Ishikawa (cell line): Measurements from ENCODE around the gene RPE65.

Experiments used
- CEBPB ChIP-seq: IDR thresholded peaks from 2 replicates; pipeline ENCODE4 v1.6.1; 2012
- CREB1 ChIP-seq: IDR thresholded peaks from 2 replicates; pipeline ENCODE4 v1.6.1; 2012; ENCODE audit warnings: low read depth
- EGR1 ChIP-seq: IDR thresholded peaks from 2 replicates; pipeline ENCODE4 v1.6.1; 2012
- EP300 ChIP-seq: IDR thresholded peaks from 2 replicates; pipeline ENCODE4 v1.6.1; 2012; ENCODE audit warnings: borderline replicate concordance
- FOXM1 ChIP-seq: IDR thresholded peaks from 2 replicates; pipeline ENCODE4 v1.6.1; 2012; ENCODE audit warnings: low read depth, borderline replicate concordance
- NFIC ChIP-seq: IDR thresholded peaks from 2 replicates; pipeline ENCODE4 v1.6.1; 2012
- RAD21 ChIP-seq: IDR thresholded peaks from 2 replicates; pipeline ENCODE4 v1.6.1; 2012; ENCODE audit warnings: low read depth
- TAF1 ChIP-seq: IDR thresholded peaks from 2 replicates; pipeline ENCODE4 v1.6.1; 2012; ENCODE audit warnings: low read depth, mild to moderate bottlenecking
- TCF12 ChIP-seq: IDR thresholded peaks from 2 replicates; pipeline ENCODE4 v1.6.1; 2012; ENCODE audit warnings: low read depth
- YY1 ChIP-seq: IDR thresholded peaks from 2 replicates; pipeline ENCODE4 v1.6.1; 2012; ENCODE audit warnings: low read depth
- ZBTB7A ChIP-seq: IDR thresholded peaks from 2 replicates; pipeline ENCODE4 v1.6.1; 2012; ENCODE audit warnings: low read depth
- TF ChIP-seq, protein P1 (sequence below): IDR thresholded peaks from 2 replicates; pipeline ENCODE4 v1.6.1; 2012; ENCODE audit warnings: low read depth, mild to moderate bottlenecking
- TF ChIP-seq, protein P2 (sequence below): IDR thresholded peaks from 2 replicates; pipeline ENCODE4 v1.6.1; 2012

DNA sequence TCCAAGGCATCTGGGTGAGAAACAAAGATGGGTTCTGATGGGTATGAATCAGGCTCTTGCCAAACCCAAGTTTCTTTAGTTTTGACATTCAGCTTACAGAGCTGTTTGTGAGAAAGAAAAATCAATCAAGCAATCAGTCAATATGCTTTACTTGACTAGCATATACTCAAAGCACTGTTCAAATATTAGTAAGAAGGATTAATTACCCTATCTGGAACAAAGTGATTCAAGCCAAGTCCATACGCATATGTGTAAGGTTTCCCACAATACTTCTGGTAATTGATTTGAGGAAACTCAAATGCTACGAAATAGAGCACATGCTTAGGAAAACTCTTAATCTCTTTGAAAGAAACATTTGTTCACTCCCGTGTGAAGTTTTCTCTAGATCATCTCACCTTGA is 18.7 kb downstream of the RPE65 start:
- TF ChIP-seq EP300 (no peak), RAD21 (no peak), ZBTB7A (no peak), EGR1 (no peak), CREB1 (no peak), FOXM1 (no peak), TAF1 (no peak), YY1 (no peak), TCF12 (no peak), CEBPB (no peak), NFIC (no peak)
- TF ChIP-seq, protein P1, sequence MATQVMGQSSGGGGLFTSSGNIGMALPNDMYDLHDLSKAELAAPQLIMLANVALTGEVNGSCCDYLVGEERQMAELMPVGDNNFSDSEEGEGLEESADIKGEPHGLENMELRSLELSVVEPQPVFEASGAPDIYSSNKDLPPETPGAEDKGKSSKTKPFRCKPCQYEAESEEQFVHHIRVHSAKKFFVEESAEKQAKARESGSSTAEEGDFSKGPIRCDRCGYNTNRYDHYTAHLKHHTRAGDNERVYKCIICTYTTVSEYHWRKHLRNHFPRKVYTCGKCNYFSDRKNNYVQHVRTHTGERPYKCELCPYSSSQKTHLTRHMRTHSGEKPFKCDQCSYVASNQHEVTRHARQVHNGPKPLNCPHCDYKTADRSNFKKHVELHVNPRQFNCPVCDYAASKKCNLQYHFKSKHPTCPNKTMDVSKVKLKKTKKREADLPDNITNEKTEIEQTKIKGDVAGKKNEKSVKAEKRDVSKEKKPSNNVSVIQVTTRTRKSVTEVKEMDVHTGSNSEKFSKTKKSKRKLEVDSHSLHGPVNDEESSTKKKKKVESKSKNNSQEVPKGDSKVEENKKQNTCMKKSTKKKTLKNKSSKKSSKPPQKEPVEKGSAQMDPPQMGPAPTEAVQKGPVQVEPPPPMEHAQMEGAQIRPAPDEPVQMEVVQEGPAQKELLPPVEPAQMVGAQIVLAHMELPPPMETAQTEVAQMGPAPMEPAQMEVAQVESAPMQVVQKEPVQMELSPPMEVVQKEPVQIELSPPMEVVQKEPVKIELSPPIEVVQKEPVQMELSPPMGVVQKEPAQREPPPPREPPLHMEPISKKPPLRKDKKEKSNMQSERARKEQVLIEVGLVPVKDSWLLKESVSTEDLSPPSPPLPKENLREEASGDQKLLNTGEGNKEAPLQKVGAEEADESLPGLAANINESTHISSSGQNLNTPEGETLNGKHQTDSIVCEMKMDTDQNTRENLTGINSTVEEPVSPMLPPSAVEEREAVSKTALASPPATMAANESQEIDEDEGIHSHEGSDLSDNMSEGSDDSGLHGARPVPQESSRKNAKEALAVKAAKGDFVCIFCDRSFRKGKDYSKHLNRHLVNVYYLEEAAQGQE = no peak
- TF ChIP-seq, protein P2, sequence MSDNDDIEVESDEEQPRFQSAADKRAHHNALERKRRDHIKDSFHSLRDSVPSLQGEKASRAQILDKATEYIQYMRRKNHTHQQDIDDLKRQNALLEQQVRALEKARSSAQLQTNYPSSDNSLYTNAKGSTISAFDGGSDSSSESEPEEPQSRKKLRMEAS = no peak
